IgD-negative memory B cell (primary cell): ENCODE results near the gene LDLRAP1. TPM values are rescaled to one million over a fixed set of nuclear protein-coding genes. Genes with fewer than 3 reads are reported as not detected.
A peak's percentile ranks its signal among the peaks of the same experiment; 100 is the strongest.

ENCODE experiments used
- H3K27ac Mint-ChIP-seq, 3 donors: one replicate each; pipeline ENCODE4 v1.8.0; 2020 to 2022; ENCODE audit warnings: mild to moderate bottlenecking in 3 of 3, mixed read lengths in 3 of 3, moderate library complexity in 1 of 3
- H3K27me3 Mint-ChIP-seq: one replicate; pipeline ENCODE4 v1.8.0; 2021; ENCODE audit warnings: mixed read lengths
- H3K36me3 Mint-ChIP-seq: one replicate; pipeline ENCODE4 v1.8.0; 2020; ENCODE audit warnings: mild to moderate bottlenecking, mixed read lengths
- H3K4me1 Mint-ChIP-seq, 3 donors: one replicate each; pipeline ENCODE4 v1.8.0; 2020 to 2022; ENCODE audit warnings: mixed read lengths in 3 of 3, mild to moderate bottlenecking in 1 of 3
- H3K4me3 Mint-ChIP-seq, 4 donors: one replicate each; pipeline ENCODE4 v1.8.0; 2020 to 2022; ENCODE audit warnings: mild to moderate bottlenecking in 4 of 4, mixed read lengths in 4 of 4, moderate library complexity in 3 of 4
- H3K9me3 Mint-ChIP-seq, 3 donors: one replicate each; pipeline ENCODE4 v1.8.0; 2020 to 2021; ENCODE audit warnings: mixed read lengths in 3 of 3, mild to moderate bottlenecking in 1 of 3
- polyA plus RNA-seq: library from polyadenylated mRNA; unstranded; fragments of 300-500 nt; fragmentation: Illumina TruSeq; gene quantifications from one replicate; pipeline ENCODE4 v1.2.3, GENCODE V29; 2021

The LDLRAP1 gene
- polyA plus RNA-seq, 1 donor from 2014 or later: 60.5 TPM

DNA sequence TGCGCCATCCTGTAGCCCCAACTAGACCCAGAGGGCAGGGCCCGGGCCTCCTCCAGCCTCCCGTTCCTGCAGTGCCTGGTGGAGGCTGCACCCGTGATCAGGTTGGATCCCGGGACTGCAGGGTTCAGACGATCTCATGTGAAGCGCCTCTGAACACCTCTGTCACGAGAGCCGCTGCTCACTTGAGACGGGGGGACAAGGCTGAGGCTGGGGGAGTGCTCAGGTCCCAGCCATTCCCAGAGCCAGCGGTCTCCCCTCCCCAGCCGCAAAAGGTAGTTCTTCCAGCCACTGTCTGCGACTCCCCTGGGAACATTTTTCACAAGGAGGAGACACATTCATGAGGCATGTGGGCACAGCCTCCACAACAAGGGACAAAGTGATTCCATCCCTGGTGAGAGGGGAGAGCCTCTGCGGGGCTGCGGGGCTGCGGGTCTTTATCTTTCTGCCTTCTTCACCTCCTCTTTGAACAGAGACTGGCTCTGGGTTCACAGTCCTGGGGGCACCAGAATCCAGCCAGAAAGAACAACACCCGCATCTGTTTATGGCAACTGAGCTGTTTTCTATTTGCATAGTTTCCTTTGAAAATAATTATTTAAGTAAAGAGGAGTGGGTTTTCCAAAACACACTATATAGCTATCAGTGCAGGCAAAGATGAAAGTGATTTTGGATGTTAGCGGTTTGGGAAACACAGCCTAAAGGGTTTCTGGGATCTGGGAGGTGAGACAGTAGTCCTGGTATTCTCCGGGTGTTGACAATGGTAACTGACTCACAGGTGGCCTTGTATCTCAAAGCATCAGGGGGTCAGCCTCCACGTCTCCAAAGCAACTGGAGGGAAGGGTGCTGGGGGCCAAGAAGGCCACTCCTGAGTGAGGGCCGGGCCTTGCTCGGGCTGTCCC lies 13.0 kb upstream of the LDLRAP1 start:
- H3K36me3 Mint-ChIP-seq: no peaks in the 10 kb centered on the region
- H3K9me3 Mint-ChIP-seq: peaks cover 0 to 2% (median 0%) of the 10 kb centered on the region in 3 donors
- H3K27ac Mint-ChIP-seq: no peak overlapping the region
- H3K4me1 Mint-ChIP-seq: no peaks in the 10 kb centered on the region
- no peak overlapping the region for H3K4me3 Mint-ChIP-seq
- peaks cover 3% of the 10 kb centered on the region for H3K27me3 Mint-ChIP-seq

DNA sequence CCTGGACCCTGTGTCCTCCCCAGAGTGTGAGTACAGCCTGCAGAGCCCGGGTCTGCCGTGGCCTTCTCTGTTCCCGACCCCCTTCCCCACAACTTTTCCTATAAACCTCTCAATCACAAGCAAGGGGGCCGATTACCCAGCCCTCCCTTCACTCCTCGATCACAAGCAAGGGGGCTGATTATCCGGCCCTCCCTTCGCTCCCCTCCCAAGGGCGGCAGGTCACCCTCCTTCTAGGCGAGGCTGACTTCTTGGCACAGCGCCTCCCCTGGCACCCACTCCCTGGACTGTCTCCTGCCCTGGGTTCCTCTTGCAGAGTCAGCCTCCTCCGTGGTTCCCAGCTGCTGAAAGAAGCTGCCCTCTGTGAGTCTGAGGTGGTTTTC lies 12.3 kb upstream of the LDLRAP1 start:
- H3K9me3 Mint-ChIP-seq: no peaks in the 10 kb centered on the region

DNA sequence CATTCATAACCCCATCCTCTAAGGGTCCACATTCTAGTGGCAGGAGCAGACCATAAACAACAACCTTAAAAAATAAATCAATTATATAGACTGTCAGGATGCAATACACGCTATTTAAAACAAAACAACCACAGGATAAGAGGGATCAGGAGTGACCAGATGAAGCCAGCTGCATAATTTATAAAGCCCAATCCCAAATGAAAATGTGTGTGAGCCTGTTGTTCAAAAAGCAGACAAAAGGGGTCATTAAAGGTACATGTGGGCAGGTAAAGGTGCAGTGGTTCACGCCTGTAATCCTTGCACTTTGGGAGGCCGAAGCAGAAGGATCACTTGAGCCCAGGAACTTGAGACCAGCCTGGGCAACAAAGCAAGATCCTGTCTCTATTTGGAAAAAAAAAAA lies 10.4 kb upstream of the LDLRAP1 start:
- no peaks in the 10 kb centered on the region for H3K9me3 Mint-ChIP-seq
- no peak overlapping the region for H3K27ac Mint-ChIP-seq
- no peaks in the 10 kb centered on the region for H3K4me1 Mint-ChIP-seq
- H3K36me3 Mint-ChIP-seq: peaks cover 4% of the 10 kb centered on the region
- no peaks in the 10 kb centered on the region for H3K27me3 Mint-ChIP-seq
- no peak overlapping the region for H3K4me3 Mint-ChIP-seq

More for the DNA sequence above, 12.3 kb upstream of the LDLRAP1 start:
- no peak overlapping the region for H3K27ac Mint-ChIP-seq
- peaks cover 2% of the 10 kb centered on the region for H3K27me3 Mint-ChIP-seq
- no peak overlapping the region for H3K4me3 Mint-ChIP-seq
- no peaks in the 10 kb centered on the region for H3K4me1 Mint-ChIP-seq
- peaks cover 2% of the 10 kb centered on the region for H3K36me3 Mint-ChIP-seq

DNA sequence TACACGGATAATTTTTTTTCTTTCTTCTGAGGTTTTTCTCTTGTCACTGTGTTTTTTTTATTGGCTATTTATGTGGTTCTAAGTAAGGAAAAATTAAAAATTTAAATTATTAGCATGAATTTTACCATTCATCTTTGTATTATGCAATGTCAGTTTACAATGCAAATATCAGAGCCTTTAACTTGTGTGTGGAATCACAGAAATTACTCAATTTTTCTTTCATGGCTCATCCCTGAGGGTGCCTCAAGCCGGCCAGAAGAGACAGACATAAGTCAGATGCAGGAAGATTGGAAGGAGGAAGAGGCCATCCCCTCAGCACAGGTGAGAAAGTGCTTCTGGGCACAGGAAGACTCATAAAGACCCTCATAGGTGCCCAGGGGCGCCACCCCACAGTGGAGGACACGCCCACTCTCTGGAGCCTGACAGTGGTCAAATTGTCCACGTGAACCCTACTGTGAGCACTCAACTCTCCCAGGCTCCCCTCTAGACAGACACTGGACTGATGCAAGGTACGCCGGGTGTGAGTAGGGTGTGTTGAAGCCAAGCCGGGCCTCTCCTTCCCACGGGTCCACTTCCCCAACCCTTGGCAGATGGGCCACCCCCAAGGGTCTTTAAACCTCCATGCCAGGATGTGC lies 9.5 kb upstream of the LDLRAP1 start:
- H3K27ac Mint-ChIP-seq: peak overlapping the region in 1 of 3 donors; percentile 39
- H3K36me3 Mint-ChIP-seq: peaks cover 4% of the 10 kb centered on the region
- no peaks in the 10 kb centered on the region for H3K4me1 Mint-ChIP-seq
- no peaks in the 10 kb centered on the region for H3K27me3 Mint-ChIP-seq
- H3K9me3 Mint-ChIP-seq: no peaks in the 10 kb centered on the region
- H3K4me3 Mint-ChIP-seq: no peak overlapping the region

DNA sequence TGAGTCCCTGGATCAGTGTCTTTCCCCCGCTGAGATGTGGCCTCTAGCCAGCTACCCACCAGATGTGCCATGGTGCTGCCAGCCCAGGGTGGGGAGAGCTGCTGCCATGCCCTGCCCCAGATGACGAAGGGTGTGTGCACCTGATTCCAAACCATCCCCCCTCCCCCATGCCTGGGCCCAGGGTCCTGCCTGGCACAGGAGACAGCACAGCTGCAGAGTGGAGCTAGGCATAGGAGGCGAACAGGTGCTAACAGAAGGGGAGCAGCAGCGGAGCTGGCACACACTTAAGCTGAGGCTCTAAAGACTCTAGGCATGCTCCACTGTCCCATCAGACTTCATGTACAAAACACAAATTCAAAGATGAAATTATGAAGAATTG lies 9.0 kb upstream of the LDLRAP1 start:
- H3K27me3 Mint-ChIP-seq: no peaks in the 10 kb centered on the region

DNA sequence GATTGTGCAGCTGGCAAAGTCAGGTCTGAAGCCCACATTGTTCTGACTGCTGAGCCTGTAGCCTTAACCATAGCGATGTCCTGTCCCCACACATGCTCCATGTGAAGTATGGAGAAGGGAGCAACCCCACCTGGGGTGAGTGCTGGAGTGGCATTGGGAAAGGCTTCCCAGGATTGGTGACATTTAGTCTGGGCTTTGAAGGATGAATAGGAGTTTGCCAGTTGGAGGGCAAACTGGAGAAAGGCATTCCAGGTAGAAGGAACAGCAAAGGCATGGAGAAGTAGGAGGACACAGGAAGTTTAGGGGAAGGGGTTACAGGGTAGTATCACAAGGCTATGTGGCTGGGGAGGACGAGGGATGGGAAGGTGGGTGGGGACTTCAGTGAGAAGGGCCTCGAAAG lies 7.3 kb upstream of the LDLRAP1 start:
- Mint-ChIP-seq H3K4me1 (no peaks in the 10 kb centered on the region), H3K4me3 (no peak overlapping the region), H3K27ac (peak overlapping the region in 1 of 3 donors; percentile 13), H3K27me3 (no peaks in the 10 kb centered on the region), H3K9me3 (no peaks in the 10 kb centered on the region), H3K36me3 (peaks cover 4% of the 10 kb centered on the region)

More for the DNA sequence above, 9.0 kb upstream of the LDLRAP1 start:
- Mint-ChIP-seq H3K36me3 (peaks cover 4% of the 10 kb centered on the region), H3K27ac (no peak overlapping the region), H3K4me3 (no peak overlapping the region), H3K9me3 (no peaks in the 10 kb centered on the region), H3K4me1 (no peaks in the 10 kb centered on the region)

DNA sequence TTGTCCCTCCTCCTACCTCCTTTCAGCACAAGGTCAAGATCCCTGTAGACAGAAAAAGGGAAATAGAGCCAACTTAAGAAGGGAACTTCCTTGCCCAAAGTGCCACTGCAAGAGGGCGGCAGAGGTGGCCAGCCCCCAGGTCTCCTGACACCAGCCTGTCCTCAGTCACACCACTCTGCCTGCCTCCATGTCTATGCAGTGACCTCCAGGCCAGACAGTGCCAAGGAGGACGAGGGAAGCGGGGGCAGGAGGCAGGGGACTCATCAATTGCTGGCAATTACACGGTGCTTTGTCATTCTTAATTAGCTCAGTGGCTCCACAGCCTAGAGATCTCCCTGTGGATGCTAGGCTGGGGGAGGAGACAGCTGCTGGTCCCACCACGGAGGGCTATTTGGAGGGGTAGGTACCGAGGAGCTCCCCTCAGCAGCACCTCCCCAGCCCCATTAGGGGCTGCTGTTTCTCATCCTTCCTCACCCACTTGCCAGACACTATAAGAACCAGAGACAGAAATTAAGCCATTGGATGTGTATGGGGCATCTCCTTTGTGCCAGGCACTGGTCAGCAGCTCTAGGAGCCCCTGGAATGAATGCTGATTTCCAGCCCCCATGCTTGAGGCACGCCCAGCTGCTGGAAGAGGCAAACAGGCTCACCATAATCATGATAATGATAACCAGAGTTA lies 6.1 kb upstream of the LDLRAP1 start:
- Mint-ChIP-seq H3K4me1 (peaks cover 0 to 6% (median 0%) of the 10 kb centered on the region in 3 donors), H3K4me3 (no peak overlapping the region), H3K36me3 (peaks cover 4% of the 10 kb centered on the region)

DNA sequence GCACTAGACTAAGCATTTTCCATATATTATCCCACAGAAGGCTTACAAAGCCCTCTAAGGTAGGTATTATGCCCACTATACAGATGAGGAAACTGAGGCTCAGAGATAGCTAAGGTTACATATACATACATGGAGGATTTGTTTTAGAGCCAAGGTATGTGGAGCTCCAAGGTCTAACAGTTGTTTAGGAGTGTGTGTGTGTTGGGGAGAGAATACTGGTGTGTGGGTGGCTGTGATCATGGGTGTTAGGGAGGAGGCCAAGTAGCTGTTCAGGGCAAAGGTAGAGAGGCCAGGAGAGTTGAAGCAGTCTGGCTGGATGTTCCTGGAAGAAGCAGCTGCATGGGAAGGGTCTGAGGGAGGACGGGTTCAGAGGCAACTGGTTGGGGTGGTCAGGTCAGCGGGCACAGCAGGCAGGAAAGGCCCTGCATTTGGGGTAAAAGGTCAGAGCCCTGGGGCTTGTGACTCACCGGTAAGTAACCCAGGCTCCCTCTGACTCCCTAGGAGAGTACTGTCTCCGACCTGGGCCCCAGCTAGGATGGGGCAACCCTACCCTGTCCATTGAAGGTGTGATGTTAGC lies 5.1 kb upstream of the LDLRAP1 start:
- H3K36me3 Mint-ChIP-seq: peaks cover 4% of the 10 kb centered on the region
- H3K27me3 Mint-ChIP-seq: no peaks in the 10 kb centered on the region
- H3K27ac Mint-ChIP-seq: no peak overlapping the region
- peak overlapping the region in 1 of 4 donors; percentile 21 for H3K4me3 Mint-ChIP-seq
- H3K4me1 Mint-ChIP-seq: peaks cover 0 to 6% (median 3%) of the 10 kb centered on the region in 3 donors
- H3K9me3 Mint-ChIP-seq: no peaks in the 10 kb centered on the region

More for the DNA sequence above, 6.1 kb upstream of the LDLRAP1 start:
- Mint-ChIP-seq H3K27ac (no peak overlapping the region), H3K9me3 (no peaks in the 10 kb centered on the region), H3K27me3 (no peaks in the 10 kb centered on the region)

DNA sequence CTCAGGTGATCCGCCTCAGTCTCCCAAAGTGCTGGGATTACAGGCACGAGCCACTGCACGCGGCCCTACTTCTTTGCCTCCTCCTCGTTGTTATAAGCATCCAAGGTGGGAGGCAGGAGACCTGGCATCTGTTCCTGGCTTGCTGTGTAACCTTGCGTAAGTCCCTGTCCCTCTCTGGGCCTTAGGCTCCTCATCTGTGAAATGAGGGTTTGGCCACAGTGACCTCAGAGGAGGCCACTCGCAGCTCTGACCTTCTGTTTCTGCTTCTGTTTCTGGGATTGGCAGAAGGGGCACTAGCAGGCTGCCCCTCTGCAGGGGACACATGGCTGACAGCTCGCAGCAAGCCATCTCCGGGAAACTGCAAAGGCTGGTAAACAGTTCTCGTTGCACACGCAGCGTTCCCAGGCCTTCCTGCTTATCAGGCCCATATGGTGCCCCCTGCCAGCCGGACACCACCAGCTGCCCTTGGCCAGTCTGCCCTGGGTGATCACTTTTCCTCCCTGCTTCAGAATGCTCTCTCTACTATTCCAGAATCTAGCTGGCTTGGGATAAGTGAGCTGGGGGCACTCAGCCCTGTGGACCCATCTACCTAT lies 2.6 kb upstream of the LDLRAP1 start:
- Mint-ChIP-seq H3K4me3 (peak overlapping the region in 1 of 4 donors; percentile 75), H3K27ac (no peak overlapping the region), H3K27me3 (no peaks in the 10 kb centered on the region), H3K9me3 (no peaks in the 10 kb centered on the region), H3K36me3 (peaks cover 2% of the 10 kb centered on the region), H3K4me1 (peaks cover 6 to 15% (median 8%) of the 10 kb centered on the region in 3 donors)

DNA sequence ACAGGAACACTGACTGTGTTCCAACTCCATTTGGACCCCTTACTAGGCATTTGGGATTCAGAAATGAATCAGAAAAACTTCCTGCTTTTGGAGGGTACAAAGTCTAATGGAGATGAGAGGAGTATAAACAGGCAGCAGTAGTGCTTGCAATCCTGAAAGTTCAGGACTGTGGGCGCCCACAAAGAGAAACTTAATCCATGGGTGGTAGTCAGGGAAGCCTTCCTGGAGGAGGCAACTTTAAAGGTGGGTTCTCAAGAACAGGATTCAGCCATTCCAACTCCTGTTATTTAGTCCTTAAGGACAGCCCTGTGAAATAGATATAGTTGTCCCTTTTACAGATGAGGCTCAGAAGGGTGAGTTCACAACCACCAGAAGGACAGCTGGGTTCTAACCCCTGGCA lies 2.0 kb upstream of the LDLRAP1 start:
- H3K27ac Mint-ChIP-seq: no peak overlapping the region
- peaks cover 6 to 18% (median 8%) of the 10 kb centered on the region in 3 donors for H3K4me1 Mint-ChIP-seq
- H3K9me3 Mint-ChIP-seq: no peaks in the 10 kb centered on the region
- no peaks in the 10 kb centered on the region for H3K27me3 Mint-ChIP-seq
- H3K36me3 Mint-ChIP-seq: no peaks in the 10 kb centered on the region
- H3K4me3 Mint-ChIP-seq: peak overlapping the region in 2 of 4 donors; percentile 41 to 75

DNA sequence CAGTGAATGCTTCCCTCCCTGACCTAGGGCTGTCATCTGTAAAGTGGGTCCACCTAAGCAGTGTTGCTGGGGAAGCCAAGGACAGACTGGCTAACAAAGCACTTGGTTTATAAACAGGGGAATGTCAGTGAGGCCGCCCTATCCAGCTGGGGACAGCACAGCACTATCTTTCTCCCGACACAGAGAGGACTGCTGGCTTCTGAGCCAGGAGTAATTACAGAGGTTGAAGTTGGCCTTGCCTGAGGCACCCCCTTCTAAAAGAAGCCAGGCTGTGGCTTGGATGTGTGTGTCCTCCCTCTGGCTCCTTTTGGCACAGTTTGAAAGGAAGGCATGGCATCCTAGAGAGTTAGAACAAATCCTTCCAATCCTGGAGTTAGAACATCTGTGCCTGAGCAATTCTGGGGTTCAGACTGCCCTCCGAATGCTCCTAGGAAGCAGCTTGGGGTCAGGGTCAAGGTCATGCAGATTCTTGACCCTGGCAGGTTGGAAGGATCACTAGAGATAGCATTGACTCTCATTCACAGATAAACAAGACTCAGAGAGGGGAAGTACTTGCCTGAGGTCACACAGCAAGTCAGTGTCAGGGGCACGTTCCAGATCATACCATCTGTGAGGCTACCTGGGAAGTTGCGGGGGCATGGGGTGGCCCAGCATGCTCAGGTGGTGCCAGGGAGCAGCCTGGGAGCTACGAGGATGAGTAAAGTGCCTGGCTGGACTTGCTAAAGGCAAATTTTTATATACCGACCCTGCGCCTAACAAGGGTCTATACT lies 1.3 kb upstream of the LDLRAP1 start:
- Mint-ChIP-seq H3K27ac (no peak overlapping the region), H3K36me3 (no peaks in the 10 kb centered on the region), H3K9me3 (no peaks in the 10 kb centered on the region), H3K4me3 (peak overlapping the region in 3 of 4 donors; percentile 72 to 92 (median 75)), H3K27me3 (no peaks in the 10 kb centered on the region), H3K4me1 (peaks cover 8 to 23% (median 10%) of the 10 kb centered on the region in 3 donors)

DNA sequence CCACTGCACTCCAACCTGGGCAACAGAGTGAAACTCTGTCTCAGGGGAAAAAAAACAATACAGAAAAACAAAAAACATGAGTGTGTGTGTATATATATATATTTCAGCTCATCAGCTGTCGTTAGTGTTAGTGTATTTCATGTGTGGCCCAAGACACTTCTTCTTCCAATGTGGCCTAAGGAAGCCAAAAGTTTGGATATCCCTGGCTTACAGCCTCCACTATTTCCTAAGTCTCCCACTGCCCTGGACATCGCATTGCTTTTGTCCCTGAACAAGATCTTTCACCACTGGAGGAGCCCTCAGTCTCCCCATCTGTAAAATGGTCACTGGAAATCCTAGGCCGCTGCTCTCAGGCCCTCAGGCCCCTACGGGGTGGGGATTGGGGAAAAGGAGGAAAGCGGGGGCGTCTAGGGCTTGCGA lies 391 bp upstream of the LDLRAP1 start:
- peaks cover 10 to 28% (median 13%) of the 10 kb centered on the region in 3 donors for H3K4me1 Mint-ChIP-seq
- H3K27ac Mint-ChIP-seq: peak overlapping the region in 2 of 3 donors; percentile 39 to 49
- no peaks in the 10 kb centered on the region for H3K36me3 Mint-ChIP-seq
- no peaks in the 10 kb centered on the region for H3K27me3 Mint-ChIP-seq
- peak overlapping the region; percentile 75 to 92 (median 84) for H3K4me3 Mint-ChIP-seq
- H3K9me3 Mint-ChIP-seq: no peaks in the 10 kb centered on the region

DNA sequence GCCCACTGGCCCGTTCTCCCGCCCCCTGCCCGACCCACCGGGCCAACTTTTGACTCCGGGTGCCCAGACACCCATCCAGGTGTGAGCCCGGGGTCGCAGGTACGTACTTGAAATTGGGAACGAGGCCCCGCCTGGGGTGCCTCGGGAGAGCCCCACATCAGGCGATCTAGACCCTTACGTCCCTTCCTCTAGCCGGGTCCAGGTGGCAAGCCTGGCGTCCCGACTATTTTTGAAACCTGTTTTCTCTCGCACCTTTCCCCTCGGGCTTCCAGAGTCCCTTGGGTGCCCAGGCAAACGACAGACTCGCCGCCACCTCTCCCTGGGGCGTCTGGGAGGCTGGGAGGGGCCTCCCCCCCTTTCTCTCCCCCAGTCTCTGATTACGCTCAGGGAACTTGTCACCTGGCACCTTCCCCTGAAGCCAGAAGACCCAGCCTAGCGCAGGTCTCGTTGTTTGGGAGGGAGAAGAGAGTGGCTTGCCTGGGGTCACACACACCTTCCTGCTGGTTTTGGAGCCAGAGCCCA lies 898 bp downstream of the LDLRAP1 start:
- H3K9me3 Mint-ChIP-seq: no peaks in the 10 kb centered on the region
- peak overlapping the region; percentile 72 to 90 (median 87) for H3K4me3 Mint-ChIP-seq
- no peaks in the 10 kb centered on the region for H3K27me3 Mint-ChIP-seq
- H3K27ac Mint-ChIP-seq: peak overlapping the region in 1 of 3 donors; percentile 83
- H3K36me3 Mint-ChIP-seq: no peaks in the 10 kb centered on the region
- peaks cover 10 to 37% (median 23%) of the 10 kb centered on the region in 3 donors for H3K4me1 Mint-ChIP-seq

DNA sequence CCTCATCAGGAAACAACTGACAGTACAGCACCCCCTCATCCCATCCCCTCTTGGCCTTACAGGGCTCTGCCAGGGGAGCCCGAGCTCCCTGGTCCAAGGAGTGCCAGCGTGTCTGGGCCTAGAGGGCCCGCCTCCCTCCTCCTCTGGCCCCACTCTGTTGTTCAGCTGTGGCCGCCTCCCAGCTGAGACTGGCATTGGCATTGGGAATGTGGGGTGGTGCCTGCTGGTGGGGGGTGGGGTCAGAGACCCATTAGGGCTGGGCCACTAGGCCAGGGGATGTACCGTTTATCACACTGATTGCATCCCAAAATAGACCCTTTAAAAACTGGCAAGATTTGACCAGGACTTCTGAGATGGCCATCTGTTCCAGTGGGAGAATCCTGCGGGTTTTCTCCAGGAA lies 1.4 kb downstream of the LDLRAP1 start:
- peaks cover 13 to 41% (median 27%) of the 10 kb centered on the region in 3 donors for H3K4me1 Mint-ChIP-seq

More for the DNA sequence above, 1.4 kb downstream of the LDLRAP1 start:
- H3K27ac Mint-ChIP-seq: peak overlapping the region in 1 of 3 donors; percentile 83
- H3K4me3 Mint-ChIP-seq: peak overlapping the region; percentile 72 to 90 (median 87)
- H3K9me3 Mint-ChIP-seq: no peaks in the 10 kb centered on the region
- no peaks in the 10 kb centered on the region for H3K36me3 Mint-ChIP-seq
- peaks cover 1% of the 10 kb centered on the region for H3K27me3 Mint-ChIP-seq
